ENCODE data around the gene VEPH1.

GRCh38 chr3:157543501-157544035 is 40.4 kb upstream of the VEPH1 start:
- TF ChIP-seq CTCF (IDR thresholded peaks at IDR 0.05), result no peak
- no peak for TF ChIP-seq POLR2A (IDR thresholded peaks at IDR 0.05)

All from lower leg skin (tissue), 3 donors.